Trophoblast cell (in vitro differentiated cells and primary cell): ENCODE results near the gene CASS4.

Experiments used
- DNase-seq, 2 donors: peaks; one replicate each; pipeline ENCODE4 v3.0.0-alpha.2; 2016
- H2AFZ ChIP-seq: 2 replicates; pipeline ENCODE4 v1.6.1; 2013; ENCODE audit warnings: low read length, moderate library complexity, mild to moderate bottlenecking; ENCODE audit not compliant: insufficient read depth, poor library complexity
- H2AK5ac ChIP-seq: 2 replicates; pipeline ENCODE4 v1.6.1; 2013; ENCODE audit warnings: mild to moderate bottlenecking, low read length
- H2BK120ac ChIP-seq: 2 replicates; pipeline ENCODE4 v1.6.1; 2013; ENCODE audit warnings: low read length, mild to moderate bottlenecking, moderate library complexity; ENCODE audit not compliant: insufficient read depth, poor library complexity
- H2BK12ac ChIP-seq: 2 replicates; pipeline ENCODE4 v1.6.1; 2013; ENCODE audit warnings: mild to moderate bottlenecking, low read length, moderate library complexity
- H2BK5ac ChIP-seq: 2 replicates; pipeline ENCODE4 v1.6.1; 2013; ENCODE audit warnings: low read length, low read depth, moderate library complexity, mild to moderate bottlenecking; ENCODE audit not compliant: poor library complexity
- H3K14ac ChIP-seq: 2 replicates; pipeline ENCODE4 v1.6.1; 2013; ENCODE audit warnings: mild to moderate bottlenecking, low read length
- H3K18ac ChIP-seq: 2 replicates; pipeline ENCODE4 v1.6.1; 2013; ENCODE audit warnings: mild to moderate bottlenecking, low read length
- H3K23ac ChIP-seq: 2 replicates; pipeline ENCODE4 v1.6.1; 2013; ENCODE audit warnings: low read length
- H3K27ac ChIP-seq: 2 replicates; pipeline ENCODE4 v1.5.1; 2013; ENCODE audit warnings: low read depth, mild to moderate bottlenecking, inconsistent platforms, low read length, moderate library complexity
- H3K27me3 ChIP-seq: 2 replicates; pipeline ENCODE4 v1.6.1; 2013; ENCODE audit warnings: inconsistent platforms, mild to moderate bottlenecking, low read length, moderate library complexity; ENCODE audit not compliant: insufficient read depth
- H3K36me3 ChIP-seq, 2 experiments: 1 replicate in 1 of 2; 2 replicates in 1 of 2; pipeline ENCODE4 v1.6.1; 2013; ENCODE audit warnings: low read length in 2 of 2, mild to moderate bottlenecking in 2 of 2, moderate library complexity in 1 of 2; ENCODE audit not compliant: insufficient read depth in 2 of 2, control insufficient read depth in 1 of 2
- H3K4ac ChIP-seq: 2 replicates; pipeline ENCODE4 v1.6.1; 2013; ENCODE audit warnings: low read depth, mild to moderate bottlenecking, low read length, moderate library complexity
- H3K4me1 ChIP-seq, 2 experiments: 1 replicate in 1 of 2; 2 replicates in 1 of 2; pipeline ENCODE4 v1.6.1; 2013; ENCODE audit warnings: low read length in 2 of 2, mild to moderate bottlenecking in 2 of 2, moderate library complexity in 1 of 2; ENCODE audit not compliant: insufficient read depth in 2 of 2, control insufficient read depth in 1 of 2
- H3K4me2 ChIP-seq: 2 replicates; pipeline ENCODE4 v1.6.1; 2013; ENCODE audit warnings: inconsistent platforms, mild to moderate bottlenecking, low read length, moderate library complexity
- H3K4me3 ChIP-seq: 2 replicates; pipeline ENCODE4 v1.5.1; 2013; ENCODE audit warnings: mild to moderate bottlenecking, low read depth, low read length, inconsistent platforms
- H3K79me1 ChIP-seq: one replicate; pipeline ENCODE4 v1.6.1; 2013; ENCODE audit warnings: low read length
- H3K79me2 ChIP-seq: 2 replicates; pipeline ENCODE4 v1.6.1; 2013; ENCODE audit warnings: low read length, mild to moderate bottlenecking; ENCODE audit not compliant: control insufficient read depth, insufficient read depth, poor library complexity
- H3K9ac ChIP-seq: 2 replicates; pipeline ENCODE4 v1.6.1; 2013; ENCODE audit warnings: mild to moderate bottlenecking, low read length
- H3K9me3 ChIP-seq: 2 replicates; pipeline ENCODE4 v1.6.1; 2013; ENCODE audit warnings: low read depth, mild to moderate bottlenecking, control low read depth, inconsistent platforms, low read length; ENCODE audit not compliant: insufficient read depth
- H4K12ac ChIP-seq: 2 replicates; pipeline ENCODE4 v1.6.1; 2013; ENCODE audit warnings: low read depth, mild to moderate bottlenecking, low read length, moderate library complexity
- H4K8ac ChIP-seq: 2 replicates; pipeline ENCODE4 v1.6.1; 2013; ENCODE audit warnings: low read depth, mild to moderate bottlenecking, low read length, moderate library complexity
- H4K91ac ChIP-seq: one replicate; pipeline ENCODE4 v1.6.1; 2013; ENCODE audit warnings: low read depth, mild to moderate bottlenecking, low read length, moderate library complexity
- WGBS: extraction: QIAGEN DNeasy Blood & Tissue Kit; methylation state at CpG from one replicate; pipeline ENCODE4 v1.1.7; 2013; ENCODE audit warnings: missing lambda C conversion rate; ENCODE audit not compliant: insufficient read length, insufficient coverage; ENCODE audit errors: extremely low coverage; 5-methylcytosine and 5-hydroxymethylcytosine counted together

The CASS4 gene

DNA sequence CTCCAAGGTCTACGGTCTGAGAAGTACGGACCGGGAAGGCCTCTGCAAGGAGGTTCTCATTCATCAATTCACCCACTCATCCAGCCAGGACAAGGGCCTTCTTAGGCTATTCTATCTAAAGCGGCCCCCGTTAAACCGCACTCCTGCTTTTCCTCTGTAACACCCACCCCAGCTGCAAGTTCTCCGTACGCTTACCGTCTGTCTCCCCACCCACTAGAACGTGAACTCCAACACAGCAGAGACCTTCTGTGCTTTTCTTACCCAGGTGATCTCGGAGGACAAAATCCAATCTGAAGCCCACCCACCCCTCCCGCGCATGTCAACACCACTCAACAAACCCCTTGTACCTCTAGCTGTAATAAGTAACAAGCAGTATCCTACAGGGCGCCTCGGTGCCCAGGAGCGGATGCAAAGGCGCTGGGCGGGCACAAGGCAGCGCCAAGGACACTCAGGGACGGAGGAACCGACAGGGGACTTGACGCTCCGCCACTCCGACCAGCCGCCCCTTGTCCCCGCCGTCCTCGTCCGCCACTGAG is 20.4 kb upstream of the CASS4 start:
- DNase-seq = peak; percentile 6 to 11
- Histone ChIP-seq H2AFZ (peak overlapping the region; percentile 68), H4K91ac (peak overlapping the region; percentile 67), H3K14ac (peak overlapping the region; percentile 41), H3K79me1 (peaks cover 9% of the 10 kb centered on the region), H4K8ac (peak overlapping the region; percentile 63), H3K18ac (peak overlapping the region; percentile 48), H2BK12ac (no peak overlapping the region), H3K9me3 (no peaks in the 10 kb centered on the region), H3K27me3 (no peaks in the 10 kb centered on the region), H3K4ac (peak overlapping the region; percentile 80), H3K4me3 (peak overlapping the region; percentile 87), H3K23ac (no peak overlapping the region), H3K79me2 (peaks cover 14% of the 10 kb centered on the region), H3K4me2 (peak overlapping the region; percentile 76), H2BK120ac (peak overlapping the region; percentile 15), H3K27ac (peak overlapping the region; percentile 22), H2BK5ac (peak overlapping the region; percentile 52), H2AK5ac (no peak overlapping the region), H4K12ac (peak overlapping the region; percentile 14), H3K36me3 (peaks cover 10 to 34% of the 10 kb centered on the region in 2 experiments), H3K9ac (peak overlapping the region; percentile 59), H3K4me1 (peaks cover 0 to 8% of the 10 kb centered on the region in 2 experiments)
- no CpG with 5 or more reads among the region's 29 CpGs for WGBS

DNA sequence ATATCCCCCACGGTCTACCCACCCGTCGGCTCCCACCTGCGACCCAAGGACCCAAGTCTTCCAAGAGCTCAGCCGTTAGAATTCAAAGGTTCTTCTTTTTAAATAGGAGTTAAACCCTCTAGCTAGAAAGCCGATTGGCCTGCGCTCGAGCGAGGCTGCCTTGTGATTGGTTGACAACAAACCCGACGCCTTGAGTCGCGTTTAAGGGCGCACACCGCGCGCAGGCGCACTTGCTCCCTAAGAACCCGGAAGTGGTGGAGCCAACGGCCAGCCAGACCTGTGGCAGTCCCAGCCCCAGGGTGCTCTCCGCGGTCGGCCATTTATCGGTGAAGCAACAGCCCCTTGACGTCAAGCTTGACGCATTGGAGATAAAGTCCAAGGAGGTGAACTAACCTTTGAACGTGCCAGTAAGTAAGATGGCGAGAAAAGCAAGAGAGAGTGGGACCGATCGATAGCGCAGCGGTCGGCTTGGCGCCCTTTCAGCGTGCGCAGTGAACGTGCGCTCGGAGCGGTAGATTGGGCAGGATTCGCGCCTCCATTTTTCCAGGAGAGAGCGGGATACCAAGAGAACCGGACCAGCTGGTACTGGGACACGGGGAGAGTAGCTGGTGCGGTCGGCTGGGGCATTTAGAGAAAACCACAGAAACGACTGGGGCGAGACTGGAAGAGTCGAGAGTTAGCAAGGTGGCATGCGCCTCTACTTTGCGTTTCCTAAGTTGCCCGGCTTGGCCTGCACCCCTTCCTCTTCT is 19.8 kb upstream of the CASS4 start, which contains the start of the genes AURKA and CSTF1:
Gene AURKA (minus strand): TSS at position 84 of the 749 bp plus-strand sequence. CDS start 4,018 bp downstream, outside the sequence.
Gene CSTF1 (plus strand): TSS at position 514 of the 749 bp plus-strand sequence. CDS start 2,908 bp downstream, outside the sequence.
- Histone ChIP-seq H3K4me3 (peak within 1 kb of the TSS; percentile 90), H2BK120ac (peak within 1 kb of the TSS; percentile 40), H3K27ac (peak within 1 kb of the TSS; percentile 81), H3K14ac (peak within 1 kb of the TSS; percentile 41), H4K12ac (peak within 1 kb of the TSS; percentile 78), H4K91ac (peak within 1 kb of the TSS; percentile 67), H3K23ac (no peak within 1 kb of the TSS), H3K4ac (peak within 1 kb of the TSS; percentile 80), H3K9me3 (no peaks in the 10 kb centered on the region), H3K9ac (peak within 1 kb of the TSS; percentile 83), H2BK12ac (no peak within 1 kb of the TSS), H3K79me2 (peaks cover 14% of the 10 kb centered on the region), H2AFZ (peak within 1 kb of the TSS; percentile 68), H3K18ac (peak within 1 kb of the TSS; percentile 48), H3K36me3 (peaks cover 12 to 37% of the 10 kb centered on the region in 2 experiments), H2AK5ac (no peak within 1 kb of the TSS), H3K79me1 (peaks cover 9% of the 10 kb centered on the region), H3K4me1 (peaks cover 0 to 8% of the 10 kb centered on the region in 2 experiments), H2BK5ac (peak within 1 kb of the TSS; percentile 66), H3K4me2 (peak within 1 kb of the TSS; percentile 76), H3K27me3 (no peaks in the 10 kb centered on the region), H4K8ac (peak within 1 kb of the TSS; percentile 63)
- DNase-seq = peak; percentile 100
- WGBS = no CpG with 5 or more reads among the region's 53 CpGs

DNA sequence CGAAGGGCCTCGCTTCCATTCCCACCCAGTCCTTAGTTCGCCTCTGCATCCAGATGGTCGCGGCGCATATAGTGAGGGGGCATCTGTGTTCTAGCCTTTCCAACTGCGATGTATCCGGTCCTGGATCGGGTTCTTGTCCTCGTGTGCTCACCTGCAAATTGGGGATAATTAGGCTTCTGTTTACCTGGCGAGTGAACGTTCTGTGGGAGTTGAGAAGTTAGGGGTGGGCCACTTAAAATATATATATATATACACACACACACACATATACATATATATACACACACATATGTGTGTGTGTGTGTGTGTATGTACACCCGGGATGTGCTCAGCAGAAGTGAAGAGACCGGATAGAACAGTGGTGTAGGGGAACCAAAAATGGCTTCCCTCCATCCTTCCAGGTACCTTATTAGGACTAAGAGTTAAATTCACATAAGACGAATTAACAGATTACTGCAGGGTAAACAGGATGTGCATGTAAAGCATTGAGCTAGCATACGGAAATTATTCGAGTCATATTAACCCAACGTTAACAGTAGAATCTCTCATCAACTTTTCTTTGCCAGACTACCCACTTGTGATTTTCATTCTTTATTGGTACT is 19.1 kb upstream of the CASS4 start:
- H3K4me2 ChIP-seq = peak overlapping the region; percentile 67
- WGBS = no CpG with 5 or more reads among the region's 18 CpGs
- peak overlapping the region; percentile 40 for H4K8ac ChIP-seq

DNA sequence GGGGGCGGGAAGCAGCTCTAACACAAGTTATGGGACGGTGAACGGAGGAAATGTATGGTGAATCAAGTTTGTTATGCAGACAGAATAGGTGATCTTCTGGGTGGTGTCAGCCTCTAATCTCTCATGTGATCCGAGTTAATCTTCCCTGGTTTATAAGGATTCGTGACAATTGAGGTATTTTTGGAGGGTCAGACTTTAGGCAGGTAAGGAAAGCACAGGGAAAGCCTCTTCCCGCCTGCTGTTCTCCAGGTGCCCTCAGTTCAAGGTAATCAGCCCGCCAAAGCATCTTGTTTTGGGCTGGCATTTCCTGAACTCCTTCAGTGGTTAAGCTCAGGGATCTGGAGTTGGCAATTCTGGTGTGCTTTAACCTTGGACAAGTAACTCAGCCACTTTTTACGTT is 18.4 kb upstream of the CASS4 start:
- Histone ChIP-seq H3K23ac (no peak overlapping the region), H2AFZ (no peak overlapping the region), H3K4me2 (peak overlapping the region; percentile 67), H3K4me3 (no peak overlapping the region), H2BK5ac (no peak overlapping the region), H4K8ac (no peak overlapping the region), H3K27me3 (no peaks in the 10 kb centered on the region), H3K27ac (no peak overlapping the region), H3K9ac (no peak overlapping the region), H2BK12ac (no peak overlapping the region), H4K91ac (no peak overlapping the region), H4K12ac (peak overlapping the region; percentile 41), H2BK120ac (no peak overlapping the region), H3K79me2 (peaks cover 14% of the 10 kb centered on the region), H2AK5ac (no peak overlapping the region), H3K79me1 (peaks cover 9% of the 10 kb centered on the region), H3K18ac (no peak overlapping the region), H3K9me3 (no peaks in the 10 kb centered on the region), H3K36me3 (peaks cover 11 to 41% of the 10 kb centered on the region in 2 experiments), H3K14ac (no peak overlapping the region), H3K4me1 (peaks cover 0 to 8% of the 10 kb centered on the region in 2 experiments), H3K4ac (peak overlapping the region; percentile 60)
- WGBS = no CpG with 5 or more reads among the region's 8 CpGs
- DNase-seq = no peak

More for the DNA sequence above, 19.1 kb upstream of the CASS4 start:
- Histone ChIP-seq H3K36me3 (peaks cover 12 to 40% of the 10 kb centered on the region in 2 experiments), H4K91ac (peak overlapping the region; percentile 17), H2BK12ac (no peak overlapping the region), H3K27ac (peak overlapping the region; percentile 81), H3K23ac (no peak overlapping the region), H3K9ac (peak overlapping the region; percentile 83), H3K18ac (peak overlapping the region; percentile 4), H4K12ac (peak overlapping the region; percentile 78), H3K79me1 (peaks cover 9% of the 10 kb centered on the region), H2AK5ac (no peak overlapping the region), H3K4ac (peak overlapping the region; percentile 9), H3K9me3 (no peaks in the 10 kb centered on the region), H3K4me3 (peak overlapping the region; percentile 90), H2BK120ac (peak overlapping the region; percentile 40), H2BK5ac (peak overlapping the region; percentile 66), H3K14ac (peak overlapping the region; percentile 38), H3K27me3 (no peaks in the 10 kb centered on the region), H2AFZ (peak overlapping the region; percentile 13), H3K79me2 (peaks cover 14% of the 10 kb centered on the region), H3K4me1 (peaks cover 0 to 8% of the 10 kb centered on the region in 2 experiments)
- DNase-seq = no peak
